ENCODE results near the gene DNAJC7.
"Not testable (repeated sequence)": the region's sequence is repeated elsewhere in the genome, so short reads cannot be mapped to it uniquely, and the experiment has no call there.

DNAJC7 gene

DNA sequence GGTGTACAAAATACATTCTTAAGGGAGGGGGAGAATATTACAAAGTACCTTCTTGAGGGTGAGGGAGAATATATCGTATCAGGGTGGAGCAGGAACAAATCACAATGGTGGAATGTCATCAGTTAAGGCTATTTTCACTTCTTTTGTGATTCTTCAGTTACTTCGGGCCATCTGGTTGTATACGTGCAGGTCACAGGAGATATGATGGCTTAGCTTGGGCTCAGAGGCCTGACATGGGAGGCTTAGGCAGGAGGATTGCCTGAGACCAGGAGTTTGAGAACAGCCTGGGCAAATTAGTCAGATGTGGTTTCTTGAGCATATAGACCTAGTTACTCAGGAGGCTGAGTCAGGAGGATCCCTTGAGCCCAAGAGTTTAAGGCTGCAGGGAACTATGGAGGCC lies 73.7 kb downstream of the DNAJC7 start:
- DNase-seq, result no peak

DNA sequence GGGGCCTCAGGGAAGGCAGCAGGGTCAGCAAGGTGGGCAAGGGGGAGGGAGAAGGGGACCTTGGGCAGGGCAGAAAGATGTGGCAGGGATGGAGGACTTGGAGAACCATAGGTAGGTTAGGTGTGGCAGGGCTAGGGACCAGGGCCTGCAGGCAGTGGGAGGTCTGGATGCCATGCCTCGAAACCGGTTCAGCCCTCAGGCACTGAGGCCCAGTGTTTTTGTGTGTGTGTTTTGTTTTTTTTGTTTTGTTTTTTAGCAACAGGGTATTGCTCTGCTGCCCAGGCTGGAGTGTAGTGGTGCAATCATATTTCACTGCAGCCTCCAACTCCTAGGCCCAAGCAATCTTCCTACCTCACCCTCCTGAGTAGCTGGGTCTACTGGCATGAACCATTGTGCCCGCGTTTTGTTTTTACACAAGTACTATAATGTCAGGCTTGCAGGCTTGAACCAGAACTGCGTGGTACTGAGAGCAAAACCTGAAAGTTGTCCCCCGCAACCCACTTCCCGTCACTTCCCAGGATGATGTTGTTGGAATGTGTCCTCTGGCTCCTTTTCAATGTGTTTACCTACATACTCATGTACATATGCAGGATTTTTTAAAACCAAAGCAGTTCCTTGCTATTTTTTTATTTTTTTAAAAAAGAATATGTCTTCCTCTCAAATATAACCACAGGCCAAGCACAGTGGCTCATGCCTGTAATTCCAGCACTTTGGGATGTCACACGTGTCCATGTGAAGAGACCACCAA lies 74.4 kb downstream of the DNAJC7 start:
- DNase-seq, result no peak

DNA sequence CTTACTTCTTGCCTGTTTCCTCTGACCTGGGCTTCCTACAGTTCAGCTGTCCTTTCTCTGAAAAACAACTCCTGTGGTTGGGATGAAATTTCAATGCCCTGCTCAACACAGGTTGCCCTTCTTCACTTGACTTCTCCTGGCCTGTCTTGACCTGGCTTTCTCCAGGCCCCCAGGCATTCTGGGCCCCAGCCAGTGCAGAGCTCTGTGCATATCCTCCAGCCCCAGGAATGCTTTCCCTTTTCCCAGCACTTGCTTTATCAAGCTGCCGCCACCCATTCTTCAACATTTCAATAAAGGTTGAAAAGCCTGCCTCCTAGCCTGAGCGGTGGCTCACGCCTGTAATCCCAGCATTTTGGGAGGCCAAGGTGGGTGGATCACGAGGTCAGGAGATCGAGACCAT lies 76.1 kb downstream of the DNAJC7 start:
- no peak for DNase-seq

DNA sequence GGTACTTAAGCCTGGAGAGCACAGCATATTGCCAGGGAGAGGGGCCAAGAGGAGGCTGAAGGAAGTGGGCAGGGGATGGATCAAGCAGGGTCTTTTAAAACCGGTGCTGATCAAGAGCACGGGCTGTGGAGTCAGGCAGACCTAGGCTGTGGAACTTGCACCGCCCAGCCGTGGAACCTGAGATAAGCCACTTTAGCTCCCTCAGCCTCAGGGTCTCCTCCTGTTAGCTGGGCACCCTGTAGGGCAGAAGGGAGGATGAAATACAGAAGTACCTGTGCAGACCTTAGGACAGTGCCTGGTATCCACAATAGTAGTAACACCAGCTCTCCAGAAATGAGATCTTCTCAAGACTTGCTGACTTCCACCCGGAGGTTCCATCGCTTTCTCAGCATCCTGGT lies 77.5 kb downstream of the DNAJC7 start:
- no peak for DNase-seq

DNA sequence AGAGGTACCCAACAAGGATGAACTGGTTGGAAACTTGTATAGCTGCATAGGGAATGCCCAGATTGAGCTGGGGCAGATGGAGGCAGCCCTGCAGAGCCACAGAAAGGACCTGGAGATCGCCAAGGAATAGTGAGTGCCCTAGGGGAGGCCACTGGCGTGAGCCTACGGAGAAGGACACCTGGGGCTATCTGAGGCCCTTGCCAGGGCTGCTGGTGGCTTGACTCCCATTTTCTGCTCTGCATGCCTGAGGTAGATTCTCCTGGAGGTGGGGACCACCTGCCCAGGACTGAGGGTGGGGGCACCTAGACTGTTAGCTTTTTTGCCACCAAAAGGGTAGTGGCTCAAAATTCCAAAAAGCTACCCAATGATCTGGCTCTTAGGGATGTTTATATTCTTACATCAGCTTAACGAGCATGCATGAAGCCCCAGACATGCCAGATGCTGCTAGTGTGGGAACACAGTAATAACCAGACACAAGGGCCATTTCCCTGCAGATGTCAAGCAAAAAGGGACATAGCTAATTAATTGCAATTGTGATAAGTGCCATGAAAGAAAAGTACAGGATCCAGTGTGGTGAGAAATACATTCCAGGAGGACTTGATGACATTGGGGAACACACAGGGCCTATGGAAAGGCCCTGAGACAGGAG lies 78.1 kb downstream of the DNAJC7 start:
- no peak for DNase-seq

DNA sequence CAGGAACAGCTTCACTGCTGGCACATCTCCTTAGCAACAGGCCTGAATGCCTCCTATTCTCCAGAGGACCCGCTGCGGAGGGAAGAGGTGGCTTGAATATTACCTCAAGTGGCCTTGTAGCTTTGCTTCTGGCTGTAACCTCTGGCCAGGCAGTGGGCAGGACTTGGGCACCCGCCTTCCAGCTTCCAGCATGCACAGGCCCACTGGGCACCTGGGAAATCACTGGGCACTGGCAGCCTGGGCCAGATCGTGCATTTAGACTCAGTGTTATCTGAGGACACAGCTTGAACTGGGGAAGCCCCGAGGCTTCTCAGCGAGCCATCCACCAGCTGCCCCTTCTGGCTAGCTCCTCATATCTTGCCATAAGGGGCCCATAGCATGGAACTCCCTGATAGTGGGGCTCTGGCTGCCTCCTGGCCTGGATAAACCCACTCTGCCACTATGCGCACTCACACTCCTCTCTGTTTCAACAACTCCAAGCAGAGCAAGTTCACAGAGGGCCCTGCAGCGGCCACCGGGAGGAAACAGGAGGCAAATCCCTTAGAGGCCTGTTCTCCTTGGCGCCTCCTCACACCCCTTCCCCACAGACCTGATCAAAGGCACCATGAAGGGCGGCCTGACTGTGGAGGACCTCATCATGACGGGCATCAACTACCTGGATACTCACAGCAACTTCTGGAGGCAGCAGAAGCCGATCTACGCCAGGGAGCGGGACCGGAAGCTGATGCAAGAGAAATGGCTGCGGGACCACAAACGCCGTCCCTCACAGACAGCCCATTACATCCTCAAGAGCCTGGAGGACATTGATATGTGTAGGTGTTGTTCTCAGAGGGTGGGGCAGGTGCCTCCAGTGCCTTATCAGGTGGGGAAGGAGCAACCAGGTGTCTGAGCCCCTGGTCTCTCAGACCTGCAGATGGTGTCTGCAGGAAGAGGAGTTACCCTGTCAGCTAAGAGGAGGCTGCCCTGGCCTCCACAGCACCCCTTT lies 79.0 kb downstream of the DNAJC7 start:
- DNase-seq, result no peak

DNA sequence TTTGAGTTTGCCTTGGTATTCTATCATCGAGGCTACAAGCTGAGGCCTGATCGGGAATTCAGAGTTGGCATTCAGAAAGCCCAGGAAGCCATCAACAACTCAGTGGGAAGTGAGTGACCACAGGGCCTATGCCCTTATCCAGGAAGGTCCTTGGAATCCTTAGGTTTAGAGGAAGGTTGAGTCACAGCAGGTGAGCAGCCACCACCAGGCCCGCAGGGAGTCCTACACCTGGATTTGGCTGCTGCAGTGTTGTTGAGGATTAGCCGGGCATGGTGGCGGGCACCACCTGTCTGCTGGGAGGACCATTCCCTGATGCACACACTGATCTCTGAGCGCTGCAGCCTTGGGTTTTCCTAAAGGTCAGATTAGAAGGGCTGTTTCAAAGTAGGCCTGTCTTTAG lies 81.6 kb downstream of the DNAJC7 start:
- no peak for DNase-seq

DNA sequence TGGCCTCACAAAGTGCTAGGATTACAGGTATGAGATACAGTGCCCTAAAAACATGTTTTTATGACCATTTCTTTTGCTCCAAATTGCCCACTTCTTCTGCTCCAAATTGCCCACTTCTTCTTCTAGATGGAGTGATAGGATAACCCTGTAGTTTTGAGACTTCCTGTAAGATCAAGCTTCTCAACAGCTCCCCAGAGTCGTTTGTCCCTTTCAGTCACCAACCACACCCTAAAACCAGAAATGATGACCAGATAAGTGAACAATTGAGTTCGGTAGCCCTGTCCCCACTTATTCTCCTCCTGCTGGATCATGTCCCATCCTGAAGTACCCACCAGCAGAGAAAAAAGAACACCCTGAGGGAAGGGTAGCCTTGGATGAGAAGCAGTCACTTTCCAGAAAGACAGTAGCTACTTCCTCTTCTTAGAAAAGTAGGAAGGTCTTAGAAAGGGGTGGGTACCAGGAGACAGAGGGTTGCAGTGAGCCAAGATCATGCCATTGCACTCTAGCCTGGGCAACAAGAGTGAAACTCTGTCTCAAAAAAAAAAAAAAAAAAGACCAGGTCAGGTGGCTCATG lies 84.3 kb downstream of the DNAJC7 start:
- no peak for DNase-seq

DNA sequence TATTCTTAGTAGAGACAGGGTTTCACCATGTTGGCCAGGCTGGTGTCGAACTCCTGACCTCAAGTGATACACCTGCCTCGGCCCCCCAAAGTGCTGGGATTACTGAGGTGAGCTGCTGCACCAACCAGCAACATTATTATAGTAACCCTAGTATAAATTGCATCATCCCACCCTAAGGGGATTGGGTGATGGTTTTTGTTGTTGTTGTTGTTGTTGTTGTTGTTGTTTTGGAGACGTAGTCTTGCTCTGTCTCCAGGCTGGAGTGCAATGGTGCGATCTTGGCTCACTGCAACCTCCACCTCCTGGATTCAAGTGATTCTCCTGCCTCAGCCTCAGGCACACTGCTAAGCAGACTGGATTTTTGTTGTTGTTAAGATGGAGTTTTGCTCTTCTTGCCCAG lies 85.5 kb downstream of the DNAJC7 start:
- not testable (repeated sequence) for DNase-seq

DNA sequence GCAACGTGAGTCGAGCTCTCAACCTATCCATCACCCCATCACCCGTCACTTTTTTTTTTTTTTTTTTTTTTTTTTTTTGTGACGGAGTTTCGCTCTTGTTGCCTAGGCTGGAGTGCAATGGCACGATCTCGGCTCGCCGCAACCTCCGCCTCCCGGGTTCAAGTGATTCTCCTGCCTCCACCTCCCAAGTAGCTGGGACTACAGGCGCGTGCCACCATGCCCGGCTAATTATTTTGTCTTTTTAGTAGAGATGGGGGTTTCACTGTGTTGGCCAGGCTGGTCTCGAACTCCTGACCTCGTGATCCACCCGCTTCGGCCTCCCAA lies 86.4 kb downstream of the DNAJC7 start:
- not testable (repeated sequence) for DNase-seq

DNA sequence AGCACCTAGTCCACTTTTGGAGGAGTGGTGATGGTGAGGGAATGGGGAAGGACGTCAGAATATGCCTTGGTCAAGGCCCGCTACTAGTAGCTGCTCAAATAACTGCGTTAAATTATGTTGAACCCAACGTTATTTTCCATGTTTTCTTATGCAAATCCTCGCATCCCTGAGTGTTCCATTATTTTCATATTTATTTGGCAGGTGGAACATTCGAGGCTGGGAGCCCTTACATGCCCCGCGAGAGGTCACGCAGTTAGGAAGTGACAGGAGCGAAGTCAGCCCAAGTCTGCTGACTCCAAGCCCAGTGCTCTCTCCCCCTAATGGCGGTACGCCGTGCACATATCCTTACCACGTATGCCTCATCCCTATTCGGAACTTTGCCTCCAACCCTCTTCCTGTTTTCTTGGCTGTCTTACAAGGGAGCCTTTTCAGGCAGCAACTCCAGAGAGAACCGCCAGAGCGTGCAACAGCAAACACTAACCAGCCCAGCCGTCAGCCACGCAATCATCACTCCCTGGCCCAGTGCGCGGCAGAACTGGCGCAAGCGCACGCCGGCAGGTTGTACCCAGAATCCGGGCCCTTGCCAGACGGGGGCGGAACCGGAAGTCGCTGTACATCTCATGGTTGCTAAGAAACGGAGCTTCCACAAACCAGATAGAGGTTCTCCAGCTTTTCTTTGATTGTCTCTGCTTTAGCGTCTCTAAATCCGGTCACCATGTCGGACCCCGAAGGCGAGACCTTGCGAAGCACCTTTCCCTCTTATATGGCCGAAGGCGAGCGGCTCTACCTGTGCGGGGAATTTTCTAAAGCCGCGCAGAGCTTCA lies 87.0 kb downstream of the DNAJC7 start, which contains the start of gene ODAD4:
ODAD4 (plus strand) TSS at position 609 of the 824 bp plus-strand sequence; CDS start at position 716, 107 bp downstream.
- DNase-seq, result peak; percentile 95 to 97

DNA sequence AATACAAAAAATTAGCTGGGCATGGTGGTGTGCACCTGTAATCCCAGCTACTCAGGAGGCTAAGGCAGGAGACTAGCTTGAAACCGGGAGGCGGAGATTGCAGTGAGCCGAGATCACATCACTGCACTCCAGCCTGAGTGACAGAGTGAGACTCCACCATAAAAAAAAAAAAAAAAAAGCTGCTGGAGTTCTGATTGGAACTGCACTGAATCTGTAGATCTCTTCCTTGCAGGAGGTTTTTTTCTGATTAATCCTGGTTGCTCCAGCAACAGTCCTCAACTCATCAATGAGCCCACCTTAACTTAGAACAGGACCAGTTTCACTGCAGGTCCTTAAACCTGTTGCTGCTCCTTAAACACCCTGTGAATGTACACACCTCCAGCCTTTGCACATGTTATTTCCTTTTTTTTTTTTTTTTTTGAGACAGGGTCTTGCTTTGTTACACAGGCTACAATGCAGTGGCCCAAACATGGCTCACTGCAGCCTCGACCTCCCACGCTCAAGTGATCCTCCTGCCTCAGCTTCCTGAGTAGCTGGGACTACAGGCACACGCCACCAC lies 88.5 kb downstream of the DNAJC7 start:
- DNase-seq, result no peak

All from activated T-cell treated with anti-CD3 and anti-CD28 coated beads, Interleukin-2, amount 50 U/mL, for 48 hours (primary cell).